Muscle layer of duodenum (tissue), 2 donors: ENCODE data around the gene CYP19A1.

Source experiments
- H3K27ac ChIP-seq: one replicate; pipeline ENCODE4 v1.7.0; 2013; ENCODE audit warnings: mild to moderate bottlenecking, low read length
- H3K27me3 ChIP-seq: one replicate; pipeline ENCODE4 v1.7.0; 2013; ENCODE audit warnings: low read depth, mild to moderate bottlenecking, control low read depth, low read length
- H3K36me3 ChIP-seq, 2 donors: one replicate each; pipeline ENCODE4 v1.7.0; 2013; ENCODE audit warnings: low read length in 2 of 2, control low read depth in 1 of 2, mild to moderate bottlenecking in 1 of 2; ENCODE audit not compliant: insufficient read depth in 2 of 2, control insufficient read depth in 1 of 2
- H3K4me1 ChIP-seq, 2 donors: one replicate each; pipeline ENCODE4 v1.7.0; 2013; ENCODE audit warnings: low read length in 2 of 2, mild to moderate bottlenecking in 2 of 2, control low read depth in 1 of 2, moderate library complexity in 1 of 2; ENCODE audit not compliant: insufficient read depth in 2 of 2, control insufficient read depth in 1 of 2
- H3K4me3 ChIP-seq, 2 donors: one replicate each; pipeline ENCODE4 v1.7.0; 2013; ENCODE audit warnings: low read length in 2 of 2, low read depth in 1 of 2, mild to moderate bottlenecking in 1 of 2
- H3K9me3 ChIP-seq, 2 donors: one replicate each; pipeline ENCODE4 v1.7.0; 2013; ENCODE audit warnings: low read length in 2 of 2, control low read depth in 1 of 2, mild to moderate bottlenecking in 1 of 2; ENCODE audit not compliant: control insufficient read depth in 1 of 2
- donor health status: healthy.

The CYP19A1 gene

GRCh38 chr15:51312166-51313073, 26.0 kb downstream of the CYP19A1 start:
- Histone ChIP-seq H3K9me3 (no peaks in the 10 kb centered on the region), H3K4me1 (peaks cover 0 to 8% of the 10 kb centered on the region in 2 donors), H3K4me3 (no peak overlapping the region), H3K36me3 (no peaks in the 10 kb centered on the region), H3K27me3 (no peaks in the 10 kb centered on the region), H3K27ac (no peak overlapping the region)

- Histone ChIP-seq H3K27me3 (no peaks in the 10 kb centered on the region), H3K4me1 (peaks cover 0 to 8% of the 10 kb centered on the region in 2 donors), H3K4me3 (no peak overlapping the region), H3K36me3 (no peaks in the 10 kb centered on the region), H3K9me3 (no peaks in the 10 kb centered on the region), H3K27ac (no peak overlapping the region)
Measured at GRCh38 chr15:51311510-51311909, 26.9 kb downstream of the CYP19A1 start.

GRCh38 chr15:51310064-51310463, 28.3 kb downstream of the CYP19A1 start:
- Histone ChIP-seq H3K36me3 (no peaks in the 10 kb centered on the region), H3K9me3 (no peaks in the 10 kb centered on the region), H3K27me3 (no peaks in the 10 kb centered on the region), H3K4me1 (peaks cover 0 to 8% of the 10 kb centered on the region in 2 donors), H3K27ac (no peak overlapping the region), H3K4me3 (no peak overlapping the region)

- H3K27me3 ChIP-seq, result no peaks in the 10 kb centered on the region
- peaks cover 0 to 6% of the 10 kb centered on the region in 2 donors for H3K4me1 ChIP-seq
- H3K27ac ChIP-seq, result no peak overlapping the region
- no peaks in the 10 kb centered on the region for H3K36me3 ChIP-seq
- H3K4me3 ChIP-seq, result no peak overlapping the region
- no peaks in the 10 kb centered on the region for H3K9me3 ChIP-seq
Measured at GRCh38 chr15:51307811-51308210, 30.6 kb downstream of the CYP19A1 start.

GRCh38 chr15:51307325-51307724, 31.1 kb downstream of the CYP19A1 start:
- no peaks in the 10 kb centered on the region for H3K36me3 ChIP-seq
- peaks cover 0 to 1% of the 10 kb centered on the region in 2 donors for H3K4me1 ChIP-seq
- H3K9me3 ChIP-seq, result no peaks in the 10 kb centered on the region
- H3K27ac ChIP-seq, result no peak overlapping the region
- H3K4me3 ChIP-seq, result no peak overlapping the region
- H3K27me3 ChIP-seq, result no peaks in the 10 kb centered on the region

GRCh38 chr15:51303462-51303980, 34.9 kb downstream of the CYP19A1 start:
- no peak overlapping the region for H3K4me3 ChIP-seq
- H3K9me3 ChIP-seq, result no peaks in the 10 kb centered on the region
- H3K36me3 ChIP-seq, result no peaks in the 10 kb centered on the region
- H3K4me1 ChIP-seq, result peaks cover 0 to 13% of the 10 kb centered on the region in 2 donors
- H3K27ac ChIP-seq, result no peak overlapping the region
- H3K27me3 ChIP-seq, result no peaks in the 10 kb centered on the region

- Histone ChIP-seq H3K4me1 (peaks cover 0 to 14% of the 10 kb centered on the region in 2 donors), H3K4me3 (no peak overlapping the region), H3K36me3 (no peaks in the 10 kb centered on the region), H3K27me3 (no peaks in the 10 kb centered on the region), H3K27ac (no peak overlapping the region), H3K9me3 (no peaks in the 10 kb centered on the region)
Measured at GRCh38 chr15:51302480-51302879, 35.9 kb downstream of the CYP19A1 start.

GRCh38 chr15:51299187-51300015, 39.0 kb downstream of the CYP19A1 start:
- H3K36me3 ChIP-seq, result no peaks in the 10 kb centered on the region
- H3K4me3 ChIP-seq, result no peak overlapping the region
- no peak overlapping the region for H3K27ac ChIP-seq
- peaks cover 0 to 14% of the 10 kb centered on the region in 2 donors for H3K4me1 ChIP-seq
- no peaks in the 10 kb centered on the region for H3K9me3 ChIP-seq
- no peaks in the 10 kb centered on the region for H3K27me3 ChIP-seq

- peaks cover 0 to 14% of the 10 kb centered on the region in 2 donors for H3K4me1 ChIP-seq
- no peaks in the 10 kb centered on the region for H3K9me3 ChIP-seq
- H3K4me3 ChIP-seq, result no peak overlapping the region
- no peak overlapping the region for H3K27ac ChIP-seq
- no peaks in the 10 kb centered on the region for H3K27me3 ChIP-seq
- no peaks in the 10 kb centered on the region for H3K36me3 ChIP-seq
Measured at GRCh38 chr15:51298620-51299019, 39.8 kb downstream of the CYP19A1 start.

GRCh38 chr15:51290720-51291119, 47.7 kb downstream of the CYP19A1 start:
- no peak overlapping the region for H3K4me3 ChIP-seq
- no peaks in the 10 kb centered on the region for H3K9me3 ChIP-seq
- H3K27ac ChIP-seq, result no peak overlapping the region
- no peaks in the 10 kb centered on the region for H3K36me3 ChIP-seq
- no peaks in the 10 kb centered on the region for H3K27me3 ChIP-seq
- H3K4me1 ChIP-seq, result no peaks in the 10 kb centered on the region

- Histone ChIP-seq H3K9me3 (no peaks in the 10 kb centered on the region), H3K27me3 (no peaks in the 10 kb centered on the region), H3K36me3 (no peaks in the 10 kb centered on the region), H3K4me1 (no peaks in the 10 kb centered on the region), H3K27ac (no peak overlapping the region), H3K4me3 (no peak overlapping the region)
Measured at GRCh38 chr15:51289290-51289689, 49.1 kb downstream of the CYP19A1 start.
